AG08396 (cell line): ENCODE data around the gene FOXE1.
A peak's percentile ranks its signal among the peaks of the same experiment; 100 is the strongest.

ENCODE experiments used
- DNase-seq: peaks from one replicate; pipeline ENCODE4 v3.0.0; 2012; ENCODE audit warnings: low spot score, mixed read lengths

FOXE1 gene

DNA sequence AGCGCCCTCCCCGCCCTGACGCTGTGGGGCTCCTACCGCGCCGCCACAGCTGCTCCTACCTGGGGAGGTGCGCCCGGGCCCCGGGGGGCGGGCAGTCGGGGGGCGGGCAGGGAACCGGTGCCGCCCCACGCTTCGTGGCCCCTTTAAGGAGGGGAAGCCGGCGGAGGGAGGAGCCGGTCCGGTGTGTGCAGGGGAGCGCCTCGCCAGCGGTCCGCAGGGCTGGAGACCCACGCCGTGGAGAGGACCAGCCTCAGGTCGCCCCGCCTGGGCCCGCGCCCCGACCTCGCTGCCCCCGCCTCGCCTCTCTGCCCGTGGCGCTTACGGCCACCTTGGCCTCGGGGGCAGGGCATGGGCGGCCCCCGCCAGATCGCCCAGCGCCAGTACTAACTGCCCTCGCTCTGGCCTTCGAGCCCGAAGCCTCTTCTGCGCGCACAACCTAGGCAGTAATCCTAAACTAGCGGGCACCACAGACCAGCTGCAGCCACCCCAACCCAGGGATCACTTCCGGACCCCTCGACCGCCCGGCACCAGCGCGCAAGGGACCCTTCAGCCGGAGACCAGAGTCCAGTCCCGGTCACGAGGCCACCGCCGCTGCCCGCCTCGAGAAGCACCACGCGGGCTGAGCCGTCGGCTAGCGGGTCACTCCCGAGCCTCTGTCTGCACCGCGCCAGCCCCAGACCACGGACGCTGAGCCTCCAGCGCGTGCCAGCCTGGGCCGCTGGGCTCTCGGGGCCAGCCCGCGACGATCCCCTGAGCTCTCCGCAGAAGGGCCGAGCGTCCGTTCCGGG, at the start of gene FOXE1:
FOXE1 (plus strand) TSS at position 171 of the 788 bp plus-strand sequence. CDS start 689 bp downstream, outside the sequence.
- DNase-seq, result no peak

DNA sequence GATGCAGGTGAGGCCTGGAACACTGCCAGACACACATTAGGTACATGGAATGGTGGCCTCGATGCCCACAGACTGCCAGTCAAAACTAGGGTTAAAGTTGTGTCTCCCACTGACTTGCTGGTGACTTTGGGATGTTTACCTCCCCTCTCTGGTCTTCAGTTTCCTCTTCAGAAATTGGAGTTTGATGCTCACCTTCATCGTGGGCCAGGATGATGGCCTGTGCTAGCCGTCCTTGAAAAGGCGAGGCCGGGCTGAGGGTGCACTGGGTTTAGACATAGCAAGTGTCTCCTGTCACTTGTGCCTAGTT, 49.0 kb upstream of the FOXE1 start:
- DNase-seq, result no peak

DNA sequence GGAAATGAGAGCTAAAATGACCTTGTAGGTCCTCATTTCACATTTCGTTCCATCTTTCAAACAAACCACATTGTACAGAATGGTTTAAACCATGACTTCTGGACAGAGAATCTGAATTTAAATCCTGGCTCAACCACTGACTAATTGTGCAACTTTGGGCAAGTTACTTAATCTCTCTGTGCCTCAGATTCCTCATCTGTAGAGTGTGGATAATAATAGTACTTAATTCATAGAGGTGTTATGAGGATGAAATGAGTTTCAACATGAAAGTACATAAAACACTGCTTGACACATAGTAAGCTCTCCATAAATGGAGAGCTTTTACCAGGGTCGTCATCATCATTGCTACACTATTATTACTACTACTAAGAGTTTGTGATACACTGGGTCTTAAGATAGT, 46.3 kb upstream of the FOXE1 start:
- no peak for DNase-seq

- DNase-seq, result no peak
Observed at GRCh38 chr9:97807681-97808080, 45.3 kb upstream of the FOXE1 start.

DNA sequence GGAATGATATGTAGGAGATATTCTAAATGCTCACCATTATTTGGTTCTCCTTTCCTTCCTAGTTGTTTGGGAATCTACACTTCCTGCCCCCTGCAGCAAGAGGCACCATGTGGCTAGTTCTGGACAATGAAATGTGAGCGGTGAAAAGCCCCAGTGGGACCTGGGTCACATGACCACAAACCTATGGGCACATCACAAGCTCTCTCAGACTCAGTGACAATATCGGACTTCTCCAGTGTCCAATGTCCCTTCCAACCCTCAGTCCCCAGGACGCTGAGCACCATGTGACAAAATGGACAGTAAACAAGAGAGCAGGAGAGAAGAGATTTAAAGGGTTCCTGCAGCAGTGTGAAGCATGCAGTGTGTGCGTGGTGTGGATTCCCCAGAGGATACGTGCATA, 44.6 kb upstream of the FOXE1 start:
- DNase-seq, result no peak

- DNase-seq, result no peak
Observed at GRCh38 chr9:97808972-97809371, 44.1 kb upstream of the FOXE1 start.

DNA sequence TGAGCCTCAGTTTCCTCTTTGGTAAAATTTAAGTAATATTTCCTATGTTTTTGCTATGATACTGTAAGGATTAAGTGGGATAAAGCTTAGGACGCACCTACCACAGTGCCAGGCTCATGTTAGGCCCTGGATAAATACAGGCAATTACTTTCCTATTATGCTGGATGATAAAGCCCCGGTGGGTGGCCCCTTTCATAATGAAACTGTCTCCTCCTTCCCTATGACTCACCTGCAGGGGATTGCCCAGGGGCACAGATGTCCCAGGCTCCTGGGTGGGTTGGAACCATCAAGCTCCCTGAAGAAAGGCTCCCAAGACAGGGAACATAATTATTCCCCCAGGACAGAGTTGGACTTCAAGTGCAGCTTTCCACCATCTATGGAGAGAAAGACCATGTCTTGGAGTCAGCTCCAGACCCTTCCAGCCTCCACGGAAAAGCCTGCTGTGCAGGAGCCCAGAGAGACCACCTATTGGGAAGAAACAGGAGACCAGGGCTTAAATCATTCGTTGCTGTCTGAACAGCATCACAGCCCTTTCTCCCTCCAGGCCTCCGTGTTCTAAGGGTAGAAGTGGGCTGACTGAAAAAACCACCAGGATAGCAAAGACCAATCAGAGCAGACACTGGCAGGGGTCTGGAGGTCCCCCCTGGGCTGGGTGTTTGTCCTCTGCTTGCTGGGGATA, 43.2 kb upstream of the FOXE1 start:
- no peak for DNase-seq

GRCh38 chr9:97811533-97812246, 41.3 kb upstream of the FOXE1 start:
- DNase-seq, result peak; percentile 56

- no peak for DNase-seq
Observed at GRCh38 chr9:97812247-97812543, 40.8 kb upstream of the FOXE1 start.

GRCh38 chr9:97813072-97813471, 40.0 kb upstream of the FOXE1 start:
- no peak for DNase-seq

- no peak for DNase-seq
Observed at GRCh38 chr9:97819735-97820134, 33.3 kb upstream of the FOXE1 start.

DNA sequence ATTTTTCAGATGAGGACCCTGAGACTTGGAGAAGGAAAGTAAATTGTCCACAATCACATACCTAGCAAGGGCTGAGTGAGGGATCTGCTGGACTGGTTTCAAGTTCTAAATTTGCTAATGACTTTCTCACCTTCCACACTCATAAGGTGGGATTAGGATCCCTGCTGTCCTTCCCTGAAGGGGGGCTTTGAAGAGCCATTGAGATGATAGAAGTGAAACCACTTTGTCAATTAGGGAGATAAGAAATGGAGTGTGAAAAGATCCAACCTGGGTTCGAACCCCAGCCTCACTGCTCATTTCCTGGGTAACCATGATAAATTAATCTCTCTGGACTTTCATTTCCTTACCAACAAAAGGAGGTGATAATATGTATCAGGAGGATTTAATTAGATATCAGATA, 32.7 kb upstream of the FOXE1 start:
- DNase-seq, result no peak

GRCh38 chr9:97830884-97831829, 21.9 kb upstream of the FOXE1 start:
- DNase-seq, result no peak

GRCh38 chr9:97831843-97832636, 21.0 kb upstream of the FOXE1 start:
- no peak for DNase-seq

- no peak for DNase-seq
Observed at GRCh38 chr9:97840521-97840920, 12.5 kb upstream of the FOXE1 start.

GRCh38 chr9:97842960-97843359, 10.1 kb upstream of the FOXE1 start:
- DNase-seq, result no peak

DNA sequence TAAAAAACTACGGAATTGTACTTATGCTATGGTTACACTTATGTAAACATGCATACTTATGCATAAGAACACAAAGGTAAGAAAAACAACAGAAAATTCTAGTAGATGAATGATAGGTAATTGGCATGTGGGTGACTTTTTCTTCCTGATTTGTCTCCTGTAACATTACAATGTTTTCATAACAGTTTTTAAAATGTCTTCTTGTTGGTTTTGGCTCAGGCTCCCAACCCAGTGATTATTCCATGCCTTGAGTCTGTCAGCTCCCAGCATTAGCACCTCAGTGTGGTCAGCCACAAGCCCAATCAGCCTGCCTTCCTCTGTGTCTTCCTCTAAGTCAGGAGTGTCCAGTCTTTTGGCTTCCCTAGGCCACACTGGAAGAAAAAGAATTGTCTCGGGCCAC, 7.9 kb upstream of the FOXE1 start:
- DNase-seq, result peak; percentile 25

- DNase-seq, result no peak
Observed at GRCh38 chr9:97845763-97846162, 7.3 kb upstream of the FOXE1 start.

- no peak for DNase-seq
Observed at GRCh38 chr9:97846347-97846746, 6.7 kb upstream of the FOXE1 start.

DNA sequence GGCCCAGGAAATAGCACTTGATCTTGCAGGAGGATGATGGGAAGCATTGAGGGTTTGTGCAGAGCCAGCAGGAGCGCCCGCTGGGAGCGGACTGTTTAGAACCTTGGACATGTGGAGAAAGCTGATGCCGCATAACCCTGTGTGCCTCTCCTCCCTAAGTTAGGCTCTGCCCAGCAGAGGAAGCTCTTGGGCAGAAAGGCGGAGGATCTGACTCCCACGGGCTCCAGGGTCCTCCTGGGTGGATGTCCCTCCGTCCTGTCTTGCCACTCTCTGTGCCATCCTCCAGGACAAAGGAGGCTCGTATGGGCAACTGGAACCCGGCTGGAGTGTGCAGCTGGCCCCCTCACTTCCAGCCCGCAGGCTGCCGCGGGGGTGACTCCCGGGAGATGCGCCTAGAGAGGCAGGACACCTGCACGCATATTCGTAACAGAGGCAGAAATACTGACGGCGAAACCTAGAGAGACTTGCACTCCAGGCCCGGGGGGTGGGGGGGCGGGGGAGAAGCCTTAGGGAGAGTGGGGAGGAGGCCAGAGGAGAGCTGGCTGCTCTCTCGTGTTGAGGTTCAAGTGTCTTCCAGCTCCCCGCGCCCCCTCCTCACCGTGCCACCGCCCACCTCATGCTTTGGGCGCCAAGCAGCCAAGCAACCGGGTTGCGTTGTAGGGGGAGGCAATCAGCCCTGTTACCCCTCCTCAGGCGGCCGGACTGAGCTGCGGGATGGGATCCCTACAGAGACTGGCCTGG, 5.4 kb upstream of the FOXE1 start:
- peak; percentile 6 for DNase-seq

DNA sequence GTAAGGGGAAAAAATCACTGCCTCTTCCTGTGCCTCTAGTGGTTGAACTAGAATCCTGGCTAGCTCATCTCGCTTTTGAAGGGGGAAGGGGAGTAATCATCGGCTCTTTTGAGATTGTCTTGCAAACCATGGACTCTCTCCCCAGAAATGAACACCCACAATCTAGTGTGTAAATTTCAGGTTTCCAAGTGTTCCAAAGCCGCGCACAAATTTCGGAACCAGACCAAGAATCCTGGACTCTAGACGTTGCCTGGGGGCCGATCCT, 4.9 kb upstream of the FOXE1 start:
- DNase-seq, result peak; percentile 43
